A673 (cell line): Measurements from ENCODE around the gene TTC22. TPM values are rescaled to one million over a fixed set of nuclear protein-coding genes. Genes with fewer than 3 reads are reported as not detected.

Experiments used
- BruUV-seq: library from RNA; stranded (reverse); fragments of 400-500 nt; replicated peaks from 2 replicates; lab custom pipeline; 2021; lab: Mats Ljungman, UMichigan
- CTCF ChIA-PET: fragments of 300-600 bp; sonication (Branson Sonifier 250); formaldehyde crosslinking; loops from one replicate; lab custom pipeline; 2022; ENCODE audit warnings: antibody characterized with exemption; lab: Charles Lee
- POLR2A ChIA-PET: fragments of 300-600 bp; sonication (Branson Sonifier 250); formaldehyde crosslinking; loops from one replicate; lab custom pipeline; 2022; ENCODE audit warnings: antibody characterized with exemption; ENCODE audit not compliant: low non-redundant PET; lab: Charles Lee
- DNase-seq: peaks from one replicate; pipeline ENCODE4 v3.0.0-alpha.2; 2015; ENCODE audit warnings: low spot score
- H3K27ac ChIP-seq: fragments of 200-600 bp; sonication (generic); 2 replicates; pipeline ENCODE4 v1.5.1; 2016; ENCODE audit warnings: mixed run types, low read depth, mild to moderate bottlenecking, mixed read lengths, antibody characterized with exemption, low read length; ENCODE audit not compliant: poor library complexity, severe bottlenecking
- H3K27me3 ChIP-seq: fragments of 200-600 bp; sonication (generic); replicated peaks from 2 replicates; pipeline ENCODE4 v1.6.1; 2017; ENCODE audit warnings: mixed run types, low read depth, mild to moderate bottlenecking, mixed read lengths, antibody characterized with exemption, low read length; ENCODE audit not compliant: insufficient read depth, poor library complexity
- H3K36me3 ChIP-seq: fragments of 200-600 bp; sonication (generic); 2 replicates; pipeline ENCODE4 v1.6.1; 2016; ENCODE audit warnings: mixed run types, mild to moderate bottlenecking, mixed read lengths, antibody characterized with exemption, low read length; ENCODE audit not compliant: insufficient read depth, poor library complexity, severe bottlenecking
- H3K4me1 ChIP-seq: fragments of 200-600 bp; sonication (generic); 2 replicates; pipeline ENCODE4 v1.6.1; 2017; ENCODE audit warnings: mixed run types, mild to moderate bottlenecking, mixed read lengths, antibody characterized with exemption, low read length; ENCODE audit not compliant: insufficient read depth, poor library complexity, severe bottlenecking
- H3K4me3 ChIP-seq: fragments of 200-600 bp; sonication (generic); 2 replicates; pipeline ENCODE4 v1.5.1; 2016; ENCODE audit warnings: low read depth, mixed run types, mild to moderate bottlenecking, mixed read lengths, low read length; ENCODE audit not compliant: poor library complexity, severe bottlenecking
- H3K9me3 ChIP-seq: fragments of 200-600 bp; sonication (generic); 2 replicates; pipeline ENCODE4 v1.6.1; 2016; ENCODE audit warnings: mixed run types, low read depth, mild to moderate bottlenecking, mixed read lengths, antibody characterized with exemption, low read length; ENCODE audit not compliant: poor library complexity, severe bottlenecking
- CTCF ChIP-seq: fragments of 300-800, 200-600 bp; sonication (generic); conservative IDR thresholded peaks from 2 replicates; pipeline ENCODE4 v1.5.1; 2017; ENCODE audit warnings: low read depth, mild to moderate bottlenecking, antibody characterized with exemption, low read length, moderate library complexity, mixed read lengths
- EZH2 ChIP-seq: fragments of 200-600 bp; sonication (generic); IDR thresholded peaks from 2 replicates; pipeline ENCODE4 v1.6.1; 2017; ENCODE audit warnings: borderline replicate concordance, low read depth, mild to moderate bottlenecking, mixed read lengths, antibody characterized with exemption, low read length; ENCODE audit not compliant: poor library complexity, severe bottlenecking
- intact Hi-C: fragments of 100-400 bp; cut with micrococcal nuclease; formaldehyde crosslinking; loops from one replicate; pipeline ENCODE4 v1.10.0; 2022; ENCODE audit not compliant: unreplicated experiment
- total RNA-seq: library from RNA; stranded (reverse); gene quantifications from 2 replicates; pipeline ENCODE4 v1.2.3, GENCODE V29; 2021

The TTC22 gene
- total RNA-seq, 1 experiment from 2014 or later: not detected

GRCh38 chr1:54791880-54792522 lies 9.1 kb downstream of the TTC22 start:
- Histone ChIP-seq H3K27ac (no peak overlapping the region), H3K36me3 (no peaks in the 10 kb centered on the region), H3K4me1 (no peaks in the 10 kb centered on the region), H3K9me3 (peaks cover 6% of the 10 kb centered on the region), H3K4me3 (no peak overlapping the region), H3K27me3 (peaks cover 2% of the 10 kb centered on the region)
- TF ChIP-seq CTCF (peak; percentile 83), EZH2 (no peak)
- BruUV-seq: no TSS peak
- ChIA-PET CTCF (no interaction called here), POLR2A (interaction anchor here (0.7 kb wide), 1 partner anchor 90 kb away, joined by 6 read pairs; no protein-coding TSS in a partner anchor)
- DNase-seq: peak; percentile 74
- intact Hi-C loops: loop anchor here (2.0 to 10.0 kb wide), 2 partner anchors 119 to 297 kb away; no protein-coding TSS in a partner anchor

GRCh38 chr1:54788459-54788858 lies 12.7 kb downstream of the TTC22 start:
- DNase-seq: no peak
- TF ChIP-seq EZH2 (no peak), CTCF (no peak)
- H3K36me3 ChIP-seq: no peaks in the 10 kb centered on the region
- peaks cover 2% of the 10 kb centered on the region for H3K27me3 ChIP-seq
- no TSS peak for BruUV-seq
- no peaks in the 10 kb centered on the region for H3K4me1 ChIP-seq
- ChIA-PET CTCF (no interaction called here), POLR2A (no interaction called here)
- peaks cover 6% of the 10 kb centered on the region for H3K9me3 ChIP-seq
- no peak overlapping the region for H3K4me3 ChIP-seq
- intact Hi-C loops: no loop called here
- H3K27ac ChIP-seq: no peak overlapping the region

- peaks cover 6% of the 10 kb centered on the region for H3K9me3 ChIP-seq
- H3K4me3 ChIP-seq: no peak overlapping the region
- ChIA-PET POLR2A (no interaction called here), CTCF (no interaction called here)
- no peaks in the 10 kb centered on the region for H3K4me1 ChIP-seq
- intact Hi-C loops: no loop called here
- TF ChIP-seq EZH2: no peak
- TF ChIP-seq CTCF: no peak
- no peaks in the 10 kb centered on the region for H3K36me3 ChIP-seq
- H3K27me3 ChIP-seq: peaks cover 11% of the 10 kb centered on the region
- DNase-seq: no peak
- no TSS peak for BruUV-seq
- H3K27ac ChIP-seq: no peak overlapping the region
These were observed 13.5 kb downstream of the TTC22 start for GRCh38 chr1:54787604-54788003.
